T-helper 2 cell (primary cell): ENCODE data around the gene F7.

Source experiments
- DNase-seq, 5 experiments: peaks; one replicate each; pipeline versions ENCODE4 v3.0.0 to v3.0.0-alpha.2; 2012 to 2022

F7 gene

DNA sequence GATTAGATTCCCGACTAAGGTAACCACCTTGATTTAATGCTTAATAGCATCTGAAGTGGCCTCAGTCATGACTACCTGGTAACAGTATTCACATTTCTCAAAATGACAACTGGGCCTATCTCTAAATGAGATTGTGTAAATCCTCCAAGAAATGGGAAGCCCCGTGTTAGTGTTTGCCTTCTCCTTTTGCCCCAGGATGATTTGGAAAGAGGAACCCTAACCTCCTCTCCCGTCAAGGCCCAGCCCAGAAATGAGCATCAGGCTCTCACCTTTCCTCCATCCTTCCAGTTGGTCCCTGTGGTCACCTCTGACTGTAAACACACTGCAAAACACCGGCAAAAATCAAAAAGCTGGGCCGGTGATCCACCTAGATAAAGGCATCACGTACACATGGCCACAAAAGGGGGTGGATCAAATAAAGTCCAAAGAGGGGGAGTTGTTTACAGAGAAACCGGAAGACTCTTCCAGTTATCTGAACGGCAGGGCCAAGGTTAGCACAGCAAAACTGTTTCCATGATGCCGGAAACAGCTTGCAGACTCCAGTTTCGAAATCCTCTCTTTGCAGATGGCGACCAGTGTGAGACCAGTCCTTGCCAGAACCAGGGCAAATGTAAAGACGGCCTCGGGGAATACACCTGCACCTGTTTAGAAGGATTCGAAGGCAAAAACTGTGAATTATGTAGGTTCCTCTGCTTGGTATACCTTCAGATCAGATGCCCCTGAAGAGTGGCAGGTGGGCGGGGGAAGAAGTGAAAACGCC, 33.4 kb downstream of the F7 start:
- DNase-seq, result no peak

DNA sequence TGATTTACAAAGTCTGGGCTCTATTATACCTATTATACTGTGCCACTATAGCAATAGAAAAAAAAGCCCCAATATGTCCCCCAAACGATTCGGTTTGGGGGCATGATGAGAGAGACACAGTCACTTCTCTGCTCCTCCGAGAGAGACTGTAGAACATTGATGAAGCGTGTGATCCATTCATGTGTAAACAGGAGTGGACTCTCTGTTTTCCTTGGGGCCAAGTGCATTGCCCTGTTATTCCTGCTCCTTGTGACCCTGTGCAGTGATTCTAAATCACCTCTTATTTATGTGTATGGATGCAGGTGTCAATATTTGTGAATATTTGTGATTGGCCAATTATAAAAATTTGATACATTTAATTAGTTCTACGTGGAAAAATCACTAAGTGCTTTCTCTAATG, 34.0 kb downstream of the F7 start:
- no peak for DNase-seq

DNA sequence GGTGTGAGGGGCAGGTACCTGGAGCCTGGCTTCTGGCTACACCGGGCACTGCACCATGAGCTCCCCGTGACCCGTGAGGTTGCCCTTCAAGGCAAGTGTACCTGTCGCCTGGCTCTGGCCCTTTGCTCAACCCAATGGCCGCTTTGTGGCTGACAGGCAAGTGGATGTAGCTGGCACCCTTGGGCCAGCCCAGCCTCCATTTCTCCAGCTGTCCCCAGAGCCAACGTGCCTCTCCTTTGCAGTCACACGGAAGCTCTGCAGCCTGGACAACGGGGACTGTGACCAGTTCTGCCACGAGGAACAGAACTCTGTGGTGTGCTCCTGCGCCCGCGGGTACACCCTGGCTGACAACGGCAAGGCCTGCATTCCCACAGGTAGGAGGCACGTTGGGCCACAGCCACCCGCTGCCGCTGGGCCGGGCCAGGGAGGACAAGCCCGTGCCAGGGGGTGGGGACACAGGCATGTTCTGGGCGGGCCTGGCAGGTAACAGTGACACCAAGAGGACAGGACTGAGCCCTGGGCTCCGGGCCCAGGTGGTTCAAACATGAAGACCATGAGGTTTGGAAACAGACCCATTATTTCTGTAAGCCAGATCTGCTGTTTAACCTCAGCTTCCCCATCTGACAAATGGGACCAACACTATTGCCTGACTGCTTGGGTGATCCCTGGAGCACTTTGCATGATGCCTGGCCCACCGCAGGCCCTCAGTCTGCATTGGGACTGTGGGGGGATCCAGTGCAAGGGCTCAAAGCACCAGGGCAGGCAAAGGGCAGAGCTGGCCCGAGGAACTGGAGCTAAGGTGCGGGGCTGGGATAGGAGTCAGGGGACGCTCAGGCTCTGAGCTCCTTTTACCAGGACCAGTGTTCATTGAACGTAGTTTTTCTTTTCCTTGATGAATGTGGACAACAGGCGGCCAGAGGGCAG, 35.3 kb downstream of the F7 start:
- DNase-seq, result no peak

DNA sequence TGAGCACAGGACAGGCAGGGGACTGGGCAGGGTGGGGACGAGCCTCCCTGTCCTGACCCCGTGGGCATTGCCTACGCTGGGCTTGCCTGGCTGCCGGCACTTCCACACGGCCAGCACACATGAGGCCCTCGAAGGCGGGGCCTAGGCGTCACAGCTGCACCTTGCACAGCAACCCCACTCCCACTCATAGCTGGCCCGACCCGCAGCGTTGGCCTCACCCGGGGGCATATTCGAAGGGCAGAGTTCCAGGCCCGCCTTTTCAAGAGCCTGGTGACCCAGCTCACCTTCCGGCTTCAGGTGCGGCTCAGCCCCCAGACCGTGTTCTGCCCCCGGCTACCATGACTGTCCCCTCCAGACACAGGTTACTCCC, 36.0 kb downstream of the F7 start:
- no peak for DNase-seq

DNA sequence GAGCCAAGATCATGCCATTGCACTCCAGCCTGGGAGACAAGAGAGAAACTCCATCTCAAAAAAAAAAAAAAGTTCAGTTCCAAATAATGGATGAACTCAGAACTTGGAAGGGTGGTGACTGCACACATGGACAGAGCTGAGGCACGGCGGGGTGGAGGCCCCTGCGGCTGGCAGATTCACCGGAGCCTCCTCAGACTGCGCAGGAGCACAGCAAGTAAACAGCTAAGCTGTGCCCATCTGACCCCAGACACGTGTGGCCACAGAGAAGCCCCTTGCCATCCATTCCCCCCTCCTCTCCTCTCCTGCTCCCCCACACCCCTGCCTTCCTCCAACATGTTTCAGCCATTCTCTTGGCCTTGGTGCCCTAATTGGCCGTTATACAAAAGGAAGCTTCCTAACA, 37.3 kb downstream of the F7 start:
- DNase-seq, result no peak

DNA sequence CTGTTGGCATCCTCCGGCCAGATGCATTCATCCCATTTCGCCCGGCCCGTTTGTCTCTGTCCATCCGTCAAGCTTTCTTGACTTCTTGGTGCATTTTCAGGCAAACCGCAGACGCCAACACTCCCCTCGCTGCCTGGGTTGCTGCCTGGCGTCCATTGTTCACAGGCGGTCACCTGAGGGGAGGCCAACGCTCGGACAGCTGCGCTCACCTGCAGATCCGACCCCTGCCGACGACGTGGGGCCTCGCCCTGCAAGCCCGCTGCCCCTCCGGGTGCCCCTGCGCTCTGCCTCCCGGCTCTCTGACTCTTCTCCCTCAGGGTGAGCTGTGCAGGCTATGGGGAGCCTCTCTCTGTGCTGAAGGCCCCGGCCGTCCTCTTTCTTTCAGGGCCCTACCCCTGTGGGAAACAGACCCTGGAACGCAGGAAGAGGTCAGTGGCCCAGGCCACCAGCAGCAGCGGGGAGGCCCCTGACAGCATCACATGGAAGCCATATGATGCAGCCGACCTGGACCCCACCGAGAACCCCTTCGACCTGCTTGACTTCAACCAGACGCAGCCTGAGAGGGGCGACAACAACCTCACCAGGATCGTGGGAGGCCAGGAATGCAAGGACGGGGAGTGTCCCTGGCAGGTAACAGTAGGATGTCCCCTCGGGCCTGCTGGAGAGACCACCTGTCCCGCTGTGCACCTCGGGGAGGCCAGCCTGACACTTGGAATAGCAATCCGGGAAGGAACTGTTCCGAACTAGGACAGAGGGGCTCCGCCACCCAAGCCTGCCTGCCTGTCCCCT, 38.1 kb downstream of the F7 start:
- no peak for DNase-seq

DNA sequence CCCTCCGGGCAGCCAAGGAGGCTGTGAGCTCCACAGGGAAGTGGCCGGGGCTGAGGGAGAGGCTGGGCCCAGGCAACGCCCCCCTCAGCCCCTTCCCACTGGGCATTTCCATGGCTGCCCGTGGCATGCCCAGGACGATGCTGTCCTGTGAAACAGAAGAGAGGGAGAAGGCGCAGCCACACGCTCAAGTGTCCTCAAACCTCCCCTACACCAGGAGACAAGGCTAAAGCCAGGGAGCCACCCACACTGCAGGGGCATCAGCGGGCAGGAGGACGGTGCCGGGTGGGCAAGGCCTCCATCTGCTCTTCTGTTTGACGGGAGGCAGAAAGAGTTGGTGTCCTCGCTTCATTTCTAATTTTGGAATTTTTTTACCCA, 38.7 kb downstream of the F7 start:
- no peak for DNase-seq

DNA sequence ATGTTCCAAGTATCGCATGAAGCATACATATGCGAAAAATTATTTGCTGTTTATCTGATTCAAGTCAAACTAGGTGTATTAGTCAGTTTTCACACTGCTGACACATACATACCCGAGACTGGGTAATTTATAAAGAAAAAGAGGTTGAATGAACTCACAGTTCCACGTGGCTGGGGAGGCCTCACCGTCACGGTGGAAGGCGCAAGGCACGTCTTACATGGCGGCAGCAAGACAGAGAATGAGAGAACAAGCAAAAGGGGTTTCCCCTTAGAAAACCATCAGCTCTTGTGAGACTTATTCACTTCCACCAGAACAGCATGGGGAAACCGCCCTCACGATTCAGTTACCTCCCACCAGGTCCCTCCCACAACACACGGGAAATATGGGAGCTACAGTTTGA, 39.9 kb downstream of the F7 start:
- peak in 2 of 5 experiments; percentile 25 to 28 for DNase-seq

DNA sequence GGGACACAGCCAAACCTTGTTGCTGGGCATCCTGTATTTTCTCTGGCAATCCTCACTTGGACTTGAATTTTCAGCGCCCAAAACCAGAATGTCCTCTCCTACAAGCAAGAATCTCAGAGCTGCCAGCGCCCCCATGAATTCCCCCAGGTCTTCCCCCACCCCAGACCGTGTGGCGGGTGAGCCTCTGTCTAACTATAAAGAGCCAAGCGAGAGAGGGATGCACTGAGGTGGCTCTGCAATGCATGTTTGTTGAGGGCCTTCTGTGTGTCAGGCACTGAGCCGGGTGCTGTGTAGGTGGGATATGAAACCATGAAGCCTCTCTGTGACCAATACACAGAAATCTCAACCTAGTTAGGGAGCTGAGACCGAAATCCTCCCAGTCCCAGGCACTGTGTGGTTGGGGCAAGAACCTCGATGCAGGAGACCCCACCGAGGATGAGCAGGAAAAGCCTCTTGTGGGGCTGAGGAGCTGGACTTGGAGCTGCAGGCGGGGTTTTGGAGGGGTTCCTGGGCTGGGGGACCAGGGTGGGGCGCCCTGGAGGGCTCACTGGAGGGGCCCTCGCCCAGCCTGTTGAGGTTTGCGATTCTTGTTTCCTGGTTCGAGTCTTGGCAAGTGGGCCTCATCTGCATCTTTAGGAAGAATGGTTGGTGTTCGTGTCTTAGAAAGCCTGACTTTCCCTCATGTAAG, 40.5 kb downstream of the F7 start:
- no peak for DNase-seq

DNA sequence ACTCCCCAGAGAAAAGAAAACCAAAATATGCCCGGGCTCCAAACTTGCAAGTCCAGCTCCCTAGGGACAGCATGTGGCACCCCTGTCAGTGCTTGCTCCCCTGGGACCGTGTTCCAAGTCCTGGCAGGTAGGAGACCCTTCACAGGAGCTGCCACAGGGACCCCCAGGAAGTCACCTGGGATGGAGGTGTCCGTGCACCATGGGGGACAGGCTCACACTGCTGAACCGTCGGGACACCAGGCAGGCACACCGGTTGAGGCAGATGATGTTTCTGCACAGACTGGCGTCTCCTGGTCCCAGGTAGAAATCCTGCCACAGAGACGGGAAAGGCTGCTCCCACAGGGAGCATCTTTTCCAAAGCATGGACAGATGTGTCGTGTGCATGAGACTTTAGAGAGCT, 41.2 kb downstream of the F7 start:
- DNase-seq, result no peak

DNA sequence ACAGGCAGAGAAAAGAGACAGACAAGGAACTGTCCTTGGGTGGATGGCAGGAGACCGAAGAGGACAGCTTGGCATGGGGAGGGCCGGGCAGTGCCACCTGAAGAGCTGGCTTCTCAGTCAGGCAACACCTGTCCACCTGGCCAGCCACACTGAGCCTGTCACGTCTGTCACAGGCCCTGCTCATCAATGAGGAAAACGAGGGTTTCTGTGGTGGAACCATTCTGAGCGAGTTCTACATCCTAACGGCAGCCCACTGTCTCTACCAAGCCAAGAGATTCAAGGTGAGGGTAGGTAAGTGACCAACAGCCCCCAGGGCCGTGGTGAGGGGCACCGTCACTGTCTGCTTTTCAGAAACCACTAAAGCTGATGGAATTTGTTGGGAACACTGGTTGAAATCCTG, 41.6 kb downstream of the F7 start:
- DNase-seq, result no peak

DNA sequence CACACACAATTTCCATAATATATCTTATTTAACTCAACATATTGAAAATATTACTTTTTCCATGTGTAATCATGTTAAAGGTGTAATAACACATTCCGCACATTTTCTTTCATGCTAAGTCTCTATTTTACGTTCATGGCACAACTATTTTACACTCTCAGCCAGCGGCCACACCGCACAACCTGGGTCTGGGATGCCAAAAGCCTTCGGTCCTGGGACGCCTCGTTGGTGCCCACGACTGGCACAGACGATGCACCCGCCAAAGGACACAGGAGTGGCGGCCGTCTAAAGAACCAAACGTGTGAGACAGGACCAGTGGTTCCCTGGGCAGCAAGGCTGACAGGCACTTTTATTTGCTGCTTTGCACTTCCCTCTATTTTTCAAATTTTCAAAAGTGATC, 42.8 kb downstream of the F7 start:
- no peak for DNase-seq

DNA sequence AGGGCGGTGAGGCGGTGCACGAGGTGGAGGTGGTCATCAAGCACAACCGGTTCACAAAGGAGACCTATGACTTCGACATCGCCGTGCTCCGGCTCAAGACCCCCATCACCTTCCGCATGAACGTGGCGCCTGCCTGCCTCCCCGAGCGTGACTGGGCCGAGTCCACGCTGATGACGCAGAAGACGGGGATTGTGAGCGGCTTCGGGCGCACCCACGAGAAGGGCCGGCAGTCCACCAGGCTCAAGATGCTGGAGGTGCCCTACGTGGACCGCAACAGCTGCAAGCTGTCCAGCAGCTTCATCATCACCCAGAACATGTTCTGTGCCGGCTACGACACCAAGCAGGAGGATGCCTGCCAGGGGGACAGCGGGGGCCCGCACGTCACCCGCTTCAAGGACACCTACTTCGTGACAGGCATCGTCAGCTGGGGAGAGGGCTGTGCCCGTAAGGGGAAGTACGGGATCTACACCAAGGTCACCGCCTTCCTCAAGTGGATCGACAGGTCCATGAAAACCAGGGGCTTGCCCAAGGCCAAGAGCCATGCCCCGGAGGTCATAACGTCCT, 43.4 kb downstream of the F7 start:
- no peak for DNase-seq

DNA sequence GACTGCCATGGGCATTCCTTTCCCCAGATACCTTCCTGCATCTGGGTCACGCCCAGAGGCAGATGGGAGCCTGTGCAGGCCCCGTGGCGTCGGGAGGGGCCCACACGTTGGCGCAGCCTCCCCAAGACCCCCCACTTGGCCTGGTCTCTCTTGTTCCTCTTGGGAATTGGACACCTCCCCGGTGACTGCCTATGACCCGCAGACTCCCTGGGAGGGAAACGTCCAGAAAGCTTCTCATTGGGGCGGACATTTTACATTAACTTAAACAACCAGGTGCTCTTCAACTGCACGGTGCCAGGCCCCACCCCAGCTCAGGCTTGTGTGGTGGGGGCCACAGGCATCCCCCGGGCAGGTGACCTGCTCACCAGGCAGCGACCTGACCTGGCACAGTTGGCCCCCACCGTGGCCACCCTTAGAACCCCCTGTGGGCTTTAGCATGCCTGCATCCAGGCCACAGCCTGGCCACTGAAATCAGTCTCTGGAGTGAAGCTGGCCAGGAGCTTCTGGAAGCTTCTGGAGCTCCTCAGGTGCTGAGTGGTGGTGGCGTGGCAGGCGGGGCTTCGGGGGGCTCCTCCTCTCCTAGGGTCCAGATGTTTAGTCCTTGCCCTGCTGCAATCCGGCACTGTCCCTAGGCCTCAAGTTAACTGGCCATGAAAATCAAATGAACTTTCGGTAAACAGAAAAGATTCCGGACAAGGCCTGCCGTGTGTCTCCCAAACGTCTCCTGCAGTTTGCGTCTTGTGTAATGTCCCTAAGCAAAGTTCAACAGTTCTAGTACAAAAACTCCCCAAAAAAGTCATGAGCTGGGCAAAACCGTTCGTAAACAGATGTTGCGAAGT, 44.3 kb downstream of the F7 start:
- no peak for DNase-seq

DNA sequence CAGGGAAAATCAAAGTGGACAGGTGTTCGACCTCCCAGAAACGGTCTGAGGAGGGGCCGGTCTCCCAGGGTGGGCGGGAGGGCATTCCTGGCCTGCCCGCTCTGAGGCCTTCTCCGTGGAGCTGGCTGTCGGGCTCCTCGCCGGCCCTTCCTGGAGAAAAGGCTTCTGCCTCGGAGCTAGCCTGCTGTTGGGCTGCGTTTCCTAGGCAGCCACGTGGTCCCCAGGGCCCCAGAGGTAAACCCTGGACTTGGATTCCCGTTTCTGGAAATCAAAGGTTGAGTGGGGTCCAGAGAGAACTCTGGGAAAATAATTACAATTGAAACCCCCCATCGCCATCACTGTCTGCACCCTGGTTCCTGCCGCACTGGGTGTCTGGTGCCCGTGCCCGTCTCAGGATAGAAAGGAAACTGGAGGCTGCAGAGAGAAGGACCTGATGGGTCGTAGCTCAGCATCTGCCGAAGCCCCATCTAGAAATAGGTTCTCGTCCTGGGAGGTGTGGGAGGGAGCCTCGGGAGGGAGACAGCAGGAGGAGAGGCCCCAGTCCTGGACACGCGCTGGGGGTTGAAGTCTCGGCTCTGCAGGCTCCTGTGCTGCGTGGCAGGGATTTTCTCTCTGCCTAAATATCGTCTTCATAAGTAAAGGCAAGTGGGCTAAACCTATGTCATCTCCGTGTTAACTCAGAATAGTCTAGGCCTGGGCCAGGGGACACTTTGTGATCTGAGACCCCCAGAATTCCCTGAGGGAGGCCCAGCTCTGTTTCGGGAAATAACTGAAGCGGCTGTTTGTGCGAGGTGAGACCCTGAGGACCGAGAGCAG, 45.2 kb downstream of the F7 start:
- no peak for DNase-seq

DNA sequence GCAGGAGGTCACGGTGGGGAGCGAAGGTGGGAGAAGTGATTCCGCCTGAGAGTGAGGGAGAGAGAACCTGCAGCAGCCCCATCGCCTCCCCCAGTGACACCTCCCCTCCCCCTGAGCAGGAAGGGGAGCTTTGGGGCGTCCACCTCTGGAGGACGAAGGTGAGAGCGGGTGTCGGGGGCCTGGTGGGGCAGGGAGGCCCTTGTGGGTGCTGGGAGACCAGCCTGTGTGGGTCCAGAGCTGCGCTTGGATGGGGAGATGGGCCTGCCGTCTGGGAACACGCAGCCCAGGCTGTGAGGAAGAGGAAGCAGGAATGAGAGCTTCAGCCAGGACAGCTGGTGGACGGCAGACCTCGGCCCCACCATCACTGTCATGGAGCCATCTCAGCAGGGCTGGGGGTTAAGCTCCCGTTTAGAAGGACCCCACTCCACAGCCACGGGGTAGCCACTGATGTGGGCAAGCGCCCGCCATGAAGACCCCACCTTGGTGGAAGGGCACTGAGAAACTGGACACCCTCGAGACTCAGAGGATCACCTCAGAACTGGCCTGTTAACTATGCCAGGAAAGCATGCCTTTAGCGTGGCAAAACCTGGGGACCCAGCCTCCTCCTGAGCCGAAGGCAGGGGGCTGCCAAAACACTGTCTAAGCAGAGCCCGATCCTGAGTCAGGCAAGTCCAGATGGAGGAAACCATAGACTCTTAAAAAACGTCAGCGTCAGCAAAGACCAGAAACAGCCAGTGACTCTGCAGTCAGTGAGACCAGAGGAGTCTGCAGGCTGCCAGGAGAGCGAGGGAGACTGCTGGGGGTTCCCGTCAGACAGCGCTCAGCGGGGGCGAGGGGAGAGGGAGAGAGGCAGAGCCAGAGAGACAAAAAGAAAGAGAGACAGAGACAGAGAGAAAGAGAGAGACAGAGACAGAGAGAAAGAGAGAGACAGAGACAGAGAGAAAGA, 46.4 kb downstream of the F7 start:
- DNase-seq, result peak in 1 of 5 experiments; percentile 13

DNA sequence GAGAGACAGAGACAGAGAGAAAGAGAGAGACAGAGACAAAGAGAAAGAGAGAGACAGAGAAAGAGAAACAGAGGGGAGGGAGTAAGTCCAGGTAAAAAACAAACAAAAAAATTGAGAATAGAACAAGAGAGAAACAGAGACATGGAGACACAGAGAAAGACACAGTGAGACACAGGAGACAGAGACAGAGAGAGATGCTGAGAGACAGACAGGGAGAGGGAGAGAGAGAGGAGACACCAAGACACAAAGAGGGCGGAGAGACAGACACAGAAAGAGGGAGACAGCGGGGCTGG, 47.0 kb downstream of the F7 start:
- DNase-seq, result no peak

DNA sequence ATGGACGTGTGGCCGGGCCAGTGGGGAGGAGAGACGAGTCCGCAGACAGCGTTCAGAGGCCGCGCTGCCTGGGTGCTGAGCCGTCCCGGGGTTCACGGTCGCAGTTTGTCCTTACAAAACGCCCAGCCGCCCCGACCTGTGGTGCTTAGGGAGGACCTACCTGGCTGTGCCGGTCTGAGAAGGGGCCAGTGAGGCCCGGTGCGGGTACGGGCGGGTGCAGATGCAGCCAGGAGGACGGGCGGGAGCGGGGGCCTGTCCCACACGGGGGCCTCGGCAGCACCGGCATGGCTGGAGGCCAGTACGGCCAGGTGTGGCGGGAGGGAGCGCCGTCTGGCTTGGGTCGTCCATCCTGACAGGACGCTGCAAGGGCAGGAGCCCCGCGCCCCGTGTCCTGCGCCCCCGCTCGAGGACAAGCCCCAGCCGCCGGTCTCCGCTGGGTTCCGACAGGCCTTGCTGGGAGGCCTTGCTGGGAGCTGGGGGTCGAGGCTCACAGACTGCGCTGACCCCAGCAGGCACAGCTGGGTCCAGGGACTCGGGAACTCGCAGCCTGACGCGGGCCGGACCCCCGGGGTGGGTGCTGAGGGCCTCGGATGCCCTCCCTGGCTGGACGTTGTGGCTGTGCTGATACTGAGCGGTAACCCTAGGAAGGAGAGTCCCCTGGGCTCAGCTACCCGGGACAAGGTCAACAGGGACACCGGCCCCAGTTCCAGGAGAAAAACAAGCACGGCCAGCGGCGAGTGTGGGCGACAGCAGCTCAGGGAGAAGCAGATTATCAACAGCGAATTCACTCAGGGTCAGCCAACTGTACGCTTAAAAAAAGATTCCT, 47.6 kb downstream of the F7 start:
- DNase-seq, result no peak
